GM18909 (cell line): Measurements from ENCODE around the gene HSPG2.

Experiments
- ATAC-seq: cut with Tn5 transposase; IDR thresholded peaks from one replicate; pipeline ENCODE4 v1.9.1; 2021; ENCODE audit warnings: mild to moderate bottlenecking; ENCODE audit not compliant: unreplicated experiment, poor library complexity

The HSPG2 gene

DNA sequence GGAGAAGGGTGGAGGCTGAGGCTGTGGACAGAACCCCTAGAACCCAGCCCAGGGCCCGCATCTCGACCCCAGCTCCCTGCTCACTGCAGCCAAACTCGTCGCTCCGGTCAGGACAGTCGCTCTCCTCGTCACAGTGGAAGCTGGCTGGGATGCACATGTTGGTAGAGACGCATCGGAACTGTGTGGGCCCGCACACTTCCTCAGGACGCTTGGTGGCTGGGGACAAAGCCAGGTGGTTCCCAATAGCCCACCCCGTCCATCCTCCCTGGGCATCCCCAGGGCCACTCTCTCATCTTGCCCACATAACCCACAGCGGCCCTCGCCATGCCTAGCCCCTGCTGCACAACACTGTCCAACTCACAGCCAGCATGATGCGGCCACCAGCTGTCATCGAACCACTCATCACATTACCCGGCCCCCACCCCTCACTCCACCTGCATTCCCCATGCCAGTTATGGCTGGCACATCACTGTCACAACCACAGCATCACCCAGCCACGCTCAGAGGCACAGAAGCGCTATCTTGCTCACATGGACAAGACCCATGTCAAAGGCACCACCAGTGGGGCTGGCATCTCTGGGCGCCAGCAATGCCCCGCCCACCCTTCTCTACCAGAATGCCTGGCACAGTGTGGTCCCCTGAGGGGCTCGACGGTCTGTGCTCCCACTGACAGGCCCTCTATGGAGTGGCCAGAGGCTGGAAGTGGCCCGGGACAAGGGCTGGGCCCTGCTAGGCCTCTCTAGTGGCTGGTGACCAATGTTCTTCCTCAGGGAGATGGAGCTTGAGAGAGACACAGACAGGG lies 51.7 kb downstream of the HSPG2 start:
- no peak for ATAC-seq

DNA sequence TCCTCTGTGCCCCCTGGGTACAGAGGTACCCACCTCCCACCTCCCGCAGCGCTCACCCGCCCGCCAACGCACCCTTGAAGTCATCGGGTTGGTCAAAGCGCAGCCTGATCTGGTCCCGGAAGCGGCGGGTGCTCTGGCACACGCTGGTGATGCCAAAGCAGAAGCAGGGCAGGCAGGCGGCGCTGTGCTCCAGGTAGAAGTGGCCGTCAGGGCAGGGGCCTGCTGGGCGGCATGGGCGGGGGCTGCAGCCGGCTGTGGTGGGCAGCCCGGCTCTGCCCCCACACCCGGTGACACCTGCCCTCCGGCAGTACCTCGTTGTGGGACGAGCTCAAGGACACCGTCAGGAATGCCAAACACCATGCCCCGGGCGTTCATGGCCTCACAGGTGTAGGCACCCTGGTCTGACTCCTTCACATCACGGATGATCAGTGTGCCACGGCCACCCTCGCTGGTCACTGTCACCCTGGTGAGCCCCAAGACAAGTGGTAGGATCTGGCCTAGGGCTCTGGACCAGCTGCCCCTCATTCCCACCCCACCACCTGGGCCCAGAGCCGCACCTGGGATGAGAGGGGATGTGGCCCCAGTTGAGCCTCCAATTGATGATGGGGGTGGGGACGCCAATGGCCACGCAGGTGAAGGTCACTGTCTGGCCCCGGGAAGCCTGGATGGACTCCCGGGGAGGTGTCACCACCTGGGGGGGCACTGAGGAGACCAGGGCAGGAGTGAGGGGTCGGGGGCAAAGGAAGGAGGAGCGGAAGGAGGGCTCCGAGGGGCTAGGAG lies 52.5 kb downstream of the HSPG2 start:
- no peak for ATAC-seq

DNA sequence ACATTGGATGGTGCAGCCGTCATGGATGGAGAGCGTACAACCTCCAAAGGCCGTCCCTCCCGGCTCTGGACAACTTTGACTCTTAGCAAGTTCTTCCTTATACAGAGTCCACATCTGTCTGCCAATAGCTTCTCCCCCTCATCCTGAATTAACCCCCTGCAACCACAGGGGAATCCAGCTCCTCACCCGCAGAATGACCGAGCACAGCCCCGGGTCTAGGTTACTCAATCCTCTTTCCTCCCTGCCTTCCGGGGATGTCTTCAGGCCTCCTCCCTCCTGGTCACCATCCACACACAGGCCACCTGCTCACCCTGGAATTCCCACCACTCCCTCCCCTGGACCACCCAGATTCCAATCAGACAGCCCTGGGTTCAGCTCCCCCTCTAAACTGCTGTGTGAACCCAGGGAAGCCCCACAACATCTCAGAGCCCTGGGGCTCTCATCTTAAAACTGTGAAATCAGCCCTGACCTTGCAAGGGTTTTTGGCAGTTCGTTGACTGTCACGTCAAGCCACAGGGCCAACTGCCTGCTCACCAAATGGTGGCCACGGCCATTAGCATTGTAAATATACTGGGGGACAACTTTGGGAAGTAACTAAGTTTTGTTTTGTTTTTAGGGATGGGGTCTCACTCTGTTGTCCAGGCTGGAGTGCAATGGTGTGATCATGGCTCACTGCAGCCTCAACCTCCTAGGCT lies 54.2 kb downstream of the HSPG2 start:
- no peak for ATAC-seq

DNA sequence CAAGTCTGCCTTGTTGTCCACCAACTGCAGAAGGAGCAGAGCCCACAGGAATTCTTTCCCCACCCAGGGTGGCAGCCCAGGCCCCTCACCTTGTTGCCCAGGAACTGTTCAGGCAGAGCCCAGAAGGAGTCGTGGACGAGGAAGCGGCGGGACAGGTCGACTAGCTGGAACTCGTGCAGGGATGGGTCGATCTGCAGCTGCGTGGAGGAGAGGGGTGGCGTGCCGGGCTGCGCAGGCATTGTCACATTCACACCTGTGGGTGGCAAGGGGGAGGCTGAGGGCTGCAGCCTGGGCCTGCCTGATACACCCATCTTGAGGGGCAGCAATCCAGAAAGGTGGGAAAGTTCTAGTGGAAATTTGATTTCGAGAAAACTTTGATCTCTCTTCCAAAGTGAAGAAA lies 55.9 kb downstream of the HSPG2 start:
- ATAC-seq = no peak

DNA sequence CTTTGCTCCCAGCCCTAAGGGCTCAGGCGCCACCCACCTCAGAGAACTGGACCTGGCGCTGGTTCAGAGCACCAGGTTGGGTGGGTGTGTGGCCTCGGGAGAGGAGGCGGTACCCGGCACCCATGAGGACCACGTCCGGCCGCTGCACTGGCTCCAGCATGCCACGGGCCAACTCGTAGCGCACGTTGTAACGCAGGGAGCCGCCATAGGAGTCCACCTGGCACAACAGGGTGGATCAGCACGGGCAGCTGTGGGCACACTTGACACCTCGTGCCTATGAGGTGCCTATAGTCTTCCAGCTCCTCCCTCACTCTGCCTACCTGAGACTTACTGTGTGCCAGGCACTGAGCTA lies 56.5 kb downstream of the HSPG2 start:
- ATAC-seq = no peak

DNA sequence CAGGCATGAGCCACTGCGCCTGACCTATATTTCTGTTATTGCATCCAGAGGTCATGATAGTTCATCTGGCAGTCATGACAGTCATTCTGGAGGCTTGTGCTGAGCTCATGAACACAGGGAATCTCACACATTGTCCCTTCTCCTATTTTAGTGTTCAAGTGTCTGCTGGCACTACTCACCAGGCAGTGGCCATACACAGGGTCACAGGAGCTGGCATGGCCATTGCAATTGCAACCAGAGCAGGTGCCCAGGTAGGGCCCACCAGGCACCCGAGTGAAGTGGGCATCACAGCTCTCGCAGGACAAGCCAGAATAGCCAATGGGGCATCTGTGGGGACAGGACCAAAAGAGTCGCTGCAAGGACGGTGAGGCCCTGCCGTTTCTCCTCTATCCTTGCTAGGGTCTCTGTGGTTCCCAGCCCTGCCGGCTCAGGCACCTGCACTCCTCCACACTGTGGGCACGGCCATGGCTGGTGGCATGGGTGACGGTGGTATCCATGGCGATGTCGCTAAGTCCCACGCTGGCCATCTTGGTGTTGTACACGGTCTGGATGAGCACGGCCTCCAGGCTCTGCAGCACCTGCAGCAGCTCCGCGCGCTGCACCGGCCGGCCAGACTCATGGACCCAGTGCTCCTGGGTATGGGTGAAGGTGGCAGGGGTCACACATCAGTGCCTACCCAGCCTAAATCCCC lies 57.0 kb downstream of the HSPG2 start:
- no peak for ATAC-seq

DNA sequence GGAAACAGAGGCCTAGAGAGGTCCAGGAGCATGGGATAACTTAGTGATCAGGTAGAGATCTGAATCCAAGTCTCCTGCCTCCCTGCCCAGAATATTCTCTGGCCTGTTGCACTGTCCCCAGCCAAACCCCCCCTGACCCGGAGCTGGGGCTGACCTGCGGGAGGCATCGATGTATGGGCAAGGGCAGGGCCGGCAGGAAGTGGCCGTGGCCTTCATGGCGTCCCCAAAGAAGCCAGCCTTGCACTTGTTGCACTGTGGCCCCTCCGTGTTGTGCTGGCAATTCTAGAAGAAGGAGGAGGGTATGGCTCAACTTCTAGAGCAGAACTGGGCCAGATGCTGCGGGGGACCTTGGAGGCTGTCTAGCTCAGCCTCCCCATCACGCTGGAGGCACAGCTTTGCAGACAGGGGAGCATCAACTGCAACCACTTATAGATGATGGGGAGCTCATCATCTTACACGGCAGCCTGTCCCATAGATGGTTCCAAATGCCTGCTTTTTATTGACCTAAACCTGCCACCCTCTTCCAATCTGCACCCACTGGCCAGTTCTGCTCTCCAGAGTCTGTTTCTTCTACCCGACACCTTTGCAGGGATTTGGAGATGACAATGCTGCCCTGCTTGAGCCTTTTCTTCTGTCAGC lies 58.2 kb downstream of the HSPG2 start:
- no peak for ATAC-seq

DNA sequence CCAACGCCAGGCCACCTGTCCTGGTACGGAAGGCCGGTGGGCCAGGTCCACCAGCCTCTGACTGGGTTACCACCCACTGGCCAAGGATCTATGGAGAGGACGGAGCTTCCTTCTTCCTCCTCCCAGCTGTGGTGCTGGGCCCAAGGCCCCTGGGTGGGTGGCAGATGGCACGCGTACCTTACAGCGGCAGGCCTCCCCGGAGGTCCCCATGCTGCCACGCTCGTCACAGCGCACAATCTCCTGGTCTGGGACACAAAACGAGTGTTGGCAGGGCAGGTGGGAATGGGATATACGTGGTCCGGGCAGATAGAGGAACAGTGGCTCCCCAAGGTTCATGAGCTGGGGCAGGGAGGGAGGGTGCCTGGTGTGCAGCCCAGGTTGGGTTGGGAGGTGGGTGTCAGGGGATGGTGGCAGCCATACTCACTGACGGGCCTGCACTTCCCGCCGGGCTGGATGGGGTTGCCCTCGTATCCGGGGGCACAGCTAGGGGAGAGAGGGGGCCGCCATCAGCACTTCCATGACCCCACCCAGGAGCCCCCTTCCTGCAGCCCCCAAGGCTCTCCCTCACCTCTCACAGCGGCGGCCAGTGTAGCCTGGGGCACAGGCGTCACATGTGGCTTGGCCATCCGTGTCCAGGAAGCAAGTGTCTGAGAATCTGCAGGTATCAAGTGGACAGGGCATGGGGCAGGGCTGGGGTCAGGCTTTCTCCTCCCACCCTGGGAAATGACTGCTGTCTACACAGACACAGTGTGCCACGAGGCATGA lies 58.9 kb downstream of the HSPG2 start:
- ATAC-seq = no peak

DNA sequence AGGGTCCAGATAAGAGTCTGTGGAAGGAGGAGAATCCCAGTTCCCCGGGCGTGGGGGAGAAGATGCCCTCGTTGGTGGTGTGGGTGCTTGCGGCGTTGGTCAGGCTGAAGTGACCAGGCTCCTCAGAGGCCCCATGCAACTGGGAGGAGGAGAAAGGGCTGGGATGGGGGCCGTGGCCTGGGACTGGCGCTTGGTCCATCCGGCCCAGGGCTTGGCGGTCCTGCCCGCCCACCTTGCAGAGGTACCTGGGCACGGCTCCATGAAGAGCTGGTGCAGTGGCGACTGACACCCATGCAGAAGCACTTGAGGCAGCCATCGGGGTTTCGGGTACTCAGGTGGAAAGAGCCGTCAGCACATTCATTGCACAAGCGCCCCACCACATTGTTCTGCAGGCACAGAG lies 60.8 kb downstream of the HSPG2 start:
- ATAC-seq = no peak

DNA sequence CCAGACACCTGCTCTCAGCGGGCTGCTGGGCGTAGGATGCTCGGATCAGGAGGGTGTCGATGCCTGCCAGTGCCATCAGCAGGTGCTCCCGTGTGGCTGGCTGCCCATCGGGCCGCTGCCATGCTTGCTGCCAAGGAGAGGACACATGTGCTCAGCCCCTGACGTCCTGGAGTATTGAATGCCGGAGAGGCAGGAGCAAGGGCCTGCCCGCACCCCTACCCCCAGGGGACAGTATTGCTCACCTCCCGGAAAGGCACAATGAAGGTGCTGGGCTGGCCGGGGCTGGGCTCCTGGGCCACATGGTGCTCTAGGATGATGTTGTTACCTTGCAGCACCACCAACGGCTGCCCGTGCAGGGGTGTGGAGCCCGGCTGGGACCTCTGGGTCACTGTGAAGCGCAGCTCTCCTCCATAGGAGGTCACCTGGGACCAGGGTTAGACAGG lies 61.5 kb downstream of the HSPG2 start:
- ATAC-seq = no peak

DNA sequence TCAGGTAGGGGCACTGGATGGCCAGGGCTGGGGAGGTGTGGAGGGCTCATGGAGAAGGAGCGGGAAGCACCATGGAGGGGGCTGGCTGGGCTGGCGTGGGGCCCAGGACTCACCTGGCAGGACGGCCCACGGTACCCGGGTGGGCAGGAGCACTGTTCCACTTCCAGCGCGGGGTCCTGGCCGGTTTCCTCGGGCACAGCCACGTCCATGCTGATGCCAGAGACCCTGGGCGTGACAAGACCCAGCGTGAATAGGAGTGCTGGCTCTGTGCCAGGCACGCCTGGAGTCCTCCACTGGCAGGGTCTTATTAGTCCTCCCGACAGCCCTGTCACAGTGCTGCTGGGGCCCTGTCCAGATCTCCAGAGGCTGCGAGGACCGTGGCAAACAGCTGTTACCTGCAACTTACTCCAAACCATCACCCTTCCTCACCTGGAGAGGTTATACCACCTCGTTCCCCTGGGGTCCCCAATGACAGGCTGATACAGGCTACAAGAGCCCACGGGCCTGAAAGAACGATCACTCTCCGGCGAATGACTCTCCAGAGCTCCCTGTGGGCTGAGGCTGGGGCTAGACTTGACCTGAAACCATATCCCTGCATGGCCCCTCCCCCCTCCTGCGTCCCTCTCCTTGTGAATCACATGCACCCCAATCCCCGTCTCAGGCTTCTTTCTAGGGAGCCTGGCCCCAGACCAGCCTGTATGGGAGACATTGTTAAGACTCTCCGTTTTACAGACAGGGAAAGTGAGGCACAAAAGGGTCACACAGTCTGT lies 62.1 kb downstream of the HSPG2 start:
- no peak for ATAC-seq

DNA sequence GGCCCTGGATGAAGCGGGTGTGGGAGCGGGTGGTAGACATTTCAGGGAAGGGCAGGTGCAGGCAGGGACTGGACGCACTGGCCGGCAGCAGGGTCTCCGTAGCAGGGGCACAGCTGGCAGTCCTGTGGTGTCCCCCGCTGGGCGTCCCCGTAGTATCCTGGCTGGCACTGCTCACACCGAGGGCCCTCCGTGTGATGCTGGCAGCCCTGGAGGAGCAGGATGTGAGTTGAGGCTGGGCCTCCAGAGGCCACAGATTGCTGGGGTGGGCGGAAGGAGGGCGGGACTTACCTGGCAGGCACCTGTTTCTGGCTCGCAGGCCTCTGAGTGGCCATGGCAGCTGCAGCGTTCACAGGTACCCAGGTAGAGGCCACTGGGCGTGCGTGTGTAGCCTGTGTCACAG lies 62.8 kb downstream of the HSPG2 start:
- no peak for ATAC-seq

DNA sequence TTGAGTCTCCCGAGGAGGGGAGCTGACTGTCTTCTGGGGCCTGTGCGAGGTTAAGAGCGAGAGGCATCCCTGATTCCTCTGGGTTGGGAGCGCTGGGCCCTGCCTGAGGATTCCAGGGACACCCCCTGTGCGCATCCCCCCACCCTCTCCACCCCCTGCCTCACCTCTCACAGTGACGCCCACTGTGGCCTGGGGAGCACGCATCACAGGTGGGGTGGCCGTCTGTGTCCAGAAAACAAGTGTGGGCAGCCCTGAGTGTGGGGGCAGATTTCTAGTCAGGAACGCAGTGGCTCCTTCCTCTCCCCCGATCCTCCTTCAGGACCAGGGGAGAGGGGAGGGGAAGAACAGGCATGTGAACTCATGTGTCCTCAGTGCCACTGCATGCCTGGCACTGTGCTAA lies 63.3 kb downstream of the HSPG2 start:
- ATAC-seq = no peak

DNA sequence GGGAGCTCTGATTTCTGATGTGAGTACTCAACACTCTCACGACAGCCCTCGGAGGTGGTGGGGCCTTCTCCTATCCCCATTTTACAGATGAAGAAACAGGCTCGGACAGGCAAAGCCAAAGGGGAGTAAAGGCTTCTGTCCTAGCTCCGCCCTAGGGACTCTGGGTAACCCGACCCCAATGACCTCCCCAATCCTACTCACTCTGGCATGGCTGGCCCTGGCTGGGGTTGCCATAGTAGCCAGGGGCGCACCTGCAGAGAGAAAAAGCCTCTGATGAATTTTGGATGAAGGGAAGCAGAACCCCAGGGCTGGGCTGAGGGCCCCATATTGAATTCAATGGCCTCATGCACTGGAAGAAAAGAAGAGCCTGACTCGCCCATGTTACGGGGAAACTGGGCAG lies 63.9 kb downstream of the HSPG2 start:
- no peak for ATAC-seq

DNA sequence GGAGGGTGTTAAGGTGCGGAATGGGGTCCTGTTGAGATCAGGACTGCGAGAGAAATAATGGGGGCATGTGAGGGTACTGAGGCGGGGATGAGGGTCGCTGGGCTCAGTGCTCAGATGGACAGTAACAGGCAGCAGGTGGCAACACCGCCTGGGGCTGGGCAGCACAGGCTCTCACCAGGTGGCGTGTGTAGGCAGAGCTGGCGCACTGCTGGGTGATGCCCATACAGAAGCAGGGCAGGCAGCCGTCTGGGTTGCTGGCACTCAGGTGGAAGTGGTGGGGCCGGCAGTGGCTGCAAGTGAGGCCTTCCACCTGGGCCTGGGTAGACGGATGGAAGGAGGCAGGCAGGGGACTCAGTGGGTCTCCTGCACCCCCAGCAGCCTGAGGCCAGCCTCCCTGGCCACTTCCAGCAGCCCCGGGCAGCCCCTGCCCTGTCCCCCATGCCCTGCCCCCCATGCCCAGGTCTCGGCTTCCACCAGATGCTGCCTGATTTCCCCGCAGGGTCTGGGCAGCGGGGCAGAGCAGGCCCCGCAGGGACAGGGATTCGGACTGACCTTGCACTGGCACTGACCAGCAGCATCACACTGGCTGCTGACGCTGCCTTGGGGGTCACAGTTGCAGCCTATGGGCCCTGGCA lies 64.5 kb downstream of the HSPG2 start:
- ATAC-seq = no peak

DNA sequence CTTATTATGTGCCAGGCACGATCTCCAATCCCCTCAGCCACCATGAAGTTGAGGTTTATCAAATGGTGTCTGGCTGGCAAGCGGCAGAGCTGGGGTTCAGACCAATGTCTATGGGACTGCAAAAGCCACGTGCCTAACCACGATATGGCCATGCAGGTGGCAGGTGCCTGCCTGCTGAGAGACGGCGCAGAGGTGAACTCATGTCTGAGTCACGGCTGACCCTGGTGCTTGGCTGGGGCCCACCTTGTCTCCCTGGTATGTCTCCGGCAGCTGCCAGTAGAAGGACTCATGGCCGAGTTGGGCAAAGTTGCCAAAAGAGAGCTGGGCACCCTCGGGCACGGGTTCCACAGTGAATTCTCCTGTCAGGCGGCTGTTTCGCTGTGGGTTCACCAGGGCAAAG lies 65.2 kb downstream of the HSPG2 start:
- ATAC-seq = no peak

DNA sequence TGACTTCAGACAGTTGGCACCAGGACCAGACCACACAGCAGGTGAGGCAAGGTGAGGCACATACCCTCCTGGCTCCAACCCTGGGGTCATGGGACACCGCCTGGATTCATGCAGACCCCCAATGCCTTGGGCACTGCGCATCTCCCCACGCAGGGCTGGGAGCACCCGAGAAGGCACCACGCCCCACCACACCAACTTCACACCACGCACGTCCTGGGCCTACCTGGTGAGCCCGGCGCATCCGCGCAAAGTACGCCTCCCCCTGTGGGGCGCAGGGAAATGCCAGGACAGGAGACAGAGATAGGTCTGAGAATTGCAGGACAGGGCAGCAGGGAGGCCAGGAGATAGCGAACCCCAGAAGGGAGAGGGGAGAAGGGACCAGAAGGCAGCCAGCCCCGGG lies 66.5 kb downstream of the HSPG2 start:
- ATAC-seq = no peak

DNA sequence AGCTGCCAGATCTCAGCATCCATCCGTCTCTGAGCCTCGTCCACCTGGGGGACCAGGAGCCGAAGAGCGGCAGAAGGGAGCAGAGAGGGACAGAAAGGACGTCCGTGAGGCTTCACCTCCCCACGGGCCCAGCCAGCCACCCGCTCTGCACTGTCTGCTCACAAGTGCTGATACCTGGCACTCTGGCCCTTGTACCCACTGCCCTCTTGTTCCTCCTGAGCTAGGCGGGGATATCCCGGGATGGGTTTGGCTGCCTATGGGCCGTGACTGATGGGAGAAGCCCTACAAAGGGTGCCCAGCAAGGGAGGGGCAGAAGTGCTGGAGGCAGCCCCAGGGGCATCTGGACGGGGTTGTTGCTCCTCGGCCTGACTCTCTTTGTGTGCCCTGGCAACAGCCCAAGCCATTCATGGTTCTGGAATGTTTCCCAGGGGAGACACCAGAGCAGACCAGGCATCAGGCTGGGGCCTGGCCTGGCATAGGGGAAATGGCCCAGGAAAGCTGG lies 67.4 kb downstream of the HSPG2 start:
- ATAC-seq = no peak
